K562 (cell line): ENCODE results near the gene HSPA1L. TPM values are rescaled to one million over a fixed set of nuclear protein-coding genes. Genes with fewer than 3 reads are reported as not detected.
A peak's percentile ranks its signal among the peaks of the same experiment; 100 is the strongest.

ENCODE experiments used
- ATAC-seq: fragments of 200-7000 bp; cut with Tn5 transposase; 3 replicates; pipeline ENCODE4 v1.9.1; 2020; ENCODE audit warnings: moderate library complexity
- BruUV-seq: library from RNA; stranded (reverse); fragments of 400-500 nt; replicated peaks from 2 replicates; lab custom pipeline; 2021; lab: Mats Ljungman, UMichigan
- CTCF ChIA-PET: fragments of 300-600 bp; formaldehyde crosslinking; extraction: SDS; loops from one replicate; lab custom pipeline; 2021; ENCODE audit warnings: low intra/inter-chr PET ratio; lab: Yijun Ruan, JAX
- POLR2A ChIA-PET: fragments of 300-600, 350-650 bp; sonication (Branson Sonifier 250); formaldehyde crosslinking; extraction: SDS; loops from one replicate; lab custom pipeline; 2021; ENCODE audit warnings: antibody characterized with exemption, inconsistent platforms; lab: Yijun Ruan, JAX
- DNase-seq, 4 experiments: peaks; one replicate each; pipeline versions ENCODE4 v3.0.0 to v3.0.0-alpha.2; 2011 to 2018; ENCODE audit warnings: low spot score in 3 of 4, mixed read lengths in 3 of 4; ENCODE audit errors: extremely low read depth in 1 of 4
- FAIRE-seq: peaks from 2 replicates; lab custom pipeline; 2011; peaks lifted over from hg19 to GRCh38; lab: Jason Lieb, UNC
- H2AFZ ChIP-seq: 2 replicates; pipeline ENCODE4 v1.6.0; 2011; ENCODE audit warnings: low read depth, low read length, control low read depth, inconsistent platforms
- H3K27ac ChIP-seq: fragments of 200-600 bp; 3 replicates; pipeline ENCODE4 v1.8.0; 2011; ENCODE audit warnings: low read depth, mild to moderate bottlenecking, control low read depth, inconsistent platforms, low read length, moderate library complexity, mixed read lengths; ENCODE audit errors: extremely low read depth
- H3K27me3 ChIP-seq, 2 experiments: fragments of 300-600 bp in 1 of 2; 2 replicates in 1 of 2; 3 replicates in 1 of 2; pipeline versions ENCODE4 v1.6.0 to v1.8.0; 2011; ENCODE audit warnings: inconsistent platforms in 2 of 2, low read length in 2 of 2, mild to moderate bottlenecking in 1 of 2, mixed read lengths in 1 of 2, moderate library complexity in 1 of 2; ENCODE audit not compliant: control insufficient read depth in 2 of 2, insufficient read depth in 2 of 2
- H3K36me3 ChIP-seq: fragments of 300-600 bp; 3 replicates; pipeline ENCODE4 v1.8.0; 2011; ENCODE audit warnings: mild to moderate bottlenecking, low read length, inconsistent platforms; ENCODE audit not compliant: control insufficient read depth, insufficient read depth
- H3K4me1 ChIP-seq, 2 experiments: fragments of 200-600 bp in 1 of 2; replicated peaks in 1 of 2; 2 replicates in 1 of 2; 3 replicates in 1 of 2; pipeline versions ENCODE4 v1.5.1 to v1.8.0; 2011; ENCODE audit warnings: inconsistent platforms in 2 of 2, low read length in 2 of 2, mild to moderate bottlenecking in 1 of 2, mixed read lengths in 1 of 2, moderate library complexity in 1 of 2; ENCODE audit not compliant: control insufficient read depth in 2 of 2, insufficient read depth in 2 of 2
- H3K4me2 ChIP-seq: 2 replicates; pipeline ENCODE4 v1.6.1; 2011; ENCODE audit warnings: low read length, control low read depth, inconsistent platforms, mixed read lengths; ENCODE audit not compliant: insufficient read depth
- H3K4me3 ChIP-seq: fragments of 200-600 bp; sonication (generic), shearing (Covaris generic); 2 replicates; pipeline ENCODE4 v1.5.1; 2016; ENCODE audit warnings: control low read depth, inconsistent platforms
- H3K79me2 ChIP-seq: fragments of 200-600 bp; 3 replicates; pipeline ENCODE4 v1.8.0; 2011; ENCODE audit warnings: low read length, inconsistent platforms; ENCODE audit not compliant: control insufficient read depth, insufficient read depth
- H3K9ac ChIP-seq, 2 experiments: 2 replicates each; pipeline versions ENCODE4 v1.6.0 to v1.6.1; 2011; ENCODE audit warnings: low read depth in 2 of 2, low read length in 2 of 2, control low read depth in 1 of 2, inconsistent platforms in 1 of 2, mild to moderate bottlenecking in 1 of 2, mixed read lengths in 1 of 2; ENCODE audit not compliant: insufficient read depth in 1 of 2
- H3K9me1 ChIP-seq: one replicate; pipeline ENCODE4 v1.6.0; 2011; ENCODE audit warnings: inconsistent platforms, mild to moderate bottlenecking, low read length, moderate library complexity; ENCODE audit not compliant: control insufficient read depth, insufficient read depth
- H3K9me3 ChIP-seq: replicated peaks from 2 replicates; pipeline ENCODE4 v1.5.1; 2011; ENCODE audit warnings: low read depth, low read length, inconsistent platforms; ENCODE audit not compliant: control insufficient read depth, insufficient read depth
- H4K20me1 ChIP-seq: replicated peaks from 2 replicates; pipeline ENCODE4 v1.6.1; 2011; ENCODE audit warnings: low read length, inconsistent platforms, mixed read lengths; ENCODE audit not compliant: control insufficient read depth, insufficient read depth
- CEBPG ChIP-seq, 3 experiments: fragments of 200-800 bp in 1 of 3; sonication (Bioruptor generic) in 1 of 3; sonication (generic) in 1 of 3; formaldehyde crosslinking in 1 of 3; IDR thresholded peaks in 2 of 3; conservative IDR thresholded peaks in 1 of 3; 2 replicates each; pipeline versions ENCODE4 v1.6.1 to v1.8.0; 2016 to 2022; ENCODE audit warnings: missing compliant biosample characterization in 2 of 3, missing genetic modification characterization in 2 of 3, mild to moderate bottlenecking in 1 of 3, missing genetic modification reagents in 1 of 3
- CREBBP ChIP-seq: IDR thresholded peaks from one replicate; pipeline ENCODE4 v1.6.1; 2012; ENCODE audit warnings: low read depth, mild to moderate bottlenecking, control low read depth, inconsistent platforms, low read length
- FOXP1 ChIP-seq: sonication (generic); formaldehyde crosslinking; IDR thresholded peaks from 2 replicates; pipeline ENCODE4 v1.8.0; 2022; ENCODE audit warnings: mild to moderate bottlenecking, missing genetic modification reagents
- SMARCA5 ChIP-seq: fragments of 450-650 bp; IDR thresholded peaks from 2 replicates; pipeline ENCODE4 v1.6.1; 2016
- WGBS: fragments of 100-300 bp; shearing (Covaris generic); methylation state at CpG from one replicate; pipeline ENCODE4 v1.1.6; 2016; ENCODE audit warnings: low coverage, mixed read lengths; ENCODE audit not compliant: insufficient coverage; ENCODE audit errors: missing lambda C conversion rate; 5-methylcytosine and 5-hydroxymethylcytosine counted together
- in situ Hi-C: fragments of 300-500 bp; cut with MboI; formaldehyde crosslinking; loops from 4 replicates; pipeline ENCODE4 v1.15.0; 2018; ENCODE audit warnings: inconsistent platforms, mixed read lengths
- intact Hi-C: fragments of 100-400 bp; cut with micrococcal nuclease; formaldehyde crosslinking; loops from 2 replicates; pipeline ENCODE4 v1.14.2; 2022
- polyA plus RNA-seq, 8 experiments: library from polyadenylated mRNA; depleted of rRNA in 4 of 8; stranded (reverse) in 5 of 8; unstranded in 3 of 8; fragments of >200 nt; fragmentation: Nextera tagmentation in 2 of 8; fragmentation: Illumina TruSeq in 1 of 8; extraction: Ambion mirVana in 2 of 8; extraction: Trizol in 1 of 8; gene quantifications; 2 replicates each; pipeline versions ENCODE4 v1.2.1 to v1.2.3, GENCODE V29; 2011 to 2014; ENCODE audit warnings: inconsistent platforms in 1 of 8, missing spikeins in 1 of 8
- total RNA-seq, 7 experiments: library from RNA; depleted of rRNA in 6 of 7; stranded (reverse); fragments of >200 nt in 6 of 7; fragmentation: Illumina TruSeq in 2 of 7; extraction: Trizol in 2 of 7; gene quantifications; 2 replicates each; pipeline versions ENCODE4 v1.2.1 to v1.2.3, GENCODE V29; 2011 to 2021; ENCODE audit warnings: low replicate concordance in 1 of 7
- TF ChIP-seq, protein P1 (sequence below), 2 experiments: fragments of 450-650 bp in 1 of 2; sonication (generic) in 1 of 2; formaldehyde crosslinking in 1 of 2; IDR thresholded peaks in 1 of 2; conservative IDR thresholded peaks in 1 of 2; 2 replicates each; pipeline versions ENCODE4 v1.6.1 to v1.8.1; 2016 to 2023; ENCODE audit warnings: mild to moderate bottlenecking in 2 of 2, moderate library complexity in 2 of 2, inconsistent platforms in 1 of 2, missing genetic modification reagents in 1 of 2
- TF ChIP-seq, protein P2 (sequence below): fragments of 450-650 bp; formaldehyde crosslinking; IDR thresholded peaks from 2 replicates; pipeline ENCODE4 v1.4.0; 2022; ENCODE audit warnings: missing genetic modification characterization
- TF ChIP-seq, protein P3 (sequence below): fragments of 250-450 bp; sonication (Bioruptor Pico); IDR thresholded peaks from 2 replicates; pipeline ENCODE4 v1.5.0; 2021; ENCODE audit warnings: mild to moderate bottlenecking, borderline replicate concordance

Gene HSPA1L
- total and polyA plus RNA-seq, 9 of the 15 experiments (the other 6 are each of a cell fraction or from before 2014, with no cell fraction given): 0.14 to 2.1 (median 1.3) TPM

DNA sequence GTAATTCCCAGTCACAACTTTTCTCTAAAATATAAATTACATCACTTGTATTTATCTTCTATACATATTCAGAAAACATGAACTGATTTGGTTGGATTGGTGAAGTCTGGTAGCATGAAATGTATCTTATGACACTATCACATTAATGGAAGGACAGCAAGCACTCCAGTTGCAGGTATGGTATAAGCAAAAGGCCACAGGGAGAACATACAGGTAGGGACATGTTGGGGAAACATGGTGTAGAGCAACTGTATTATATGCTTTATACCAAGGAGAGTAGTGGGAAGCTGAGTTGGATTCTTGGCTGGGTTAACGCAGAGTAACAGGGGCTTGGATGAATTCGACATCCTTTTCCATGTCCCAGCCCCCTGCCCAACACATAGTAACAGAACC is 18.1 kb downstream of the HSPA1L start:
- intact Hi-C loops (loop anchor here (1.0 kb wide), 3 partner anchors 37 to 104 kb away; no protein-coding TSS in a partner anchor), in situ Hi-C loops (no loop called here)
- Histone ChIP-seq H3K4me2 (no peak overlapping the region), H3K9me1 (no peaks in the 10 kb centered on the region), H3K27ac (peak overlapping the region; percentile 19; the same call in 2 of the 3 replicates), H3K4me3 (no peak overlapping the region), H3K9me3 (no peaks in the 10 kb centered on the region), H3K79me2 (peaks cover 46% of the 10 kb centered on the region), H3K4me1 (peaks cover 14 to 36% of the 10 kb centered on the region in 2 experiments; a peak in 4 of 5 replicates), H4K20me1 (no peaks in the 10 kb centered on the region), H2AFZ (no peak overlapping the region), H3K9ac (no peak overlapping the region), H3K27me3 (no peaks in the 10 kb centered on the region), H3K36me3 (peaks cover 62% of the 10 kb centered on the region)
- 89% methylated on average over 2 of the region's 2 CpGs for WGBS
- TF ChIP-seq CEBPG (CRISPR knock-in tag; IDR thresholded peaks at IDR 0.05) (0 out of 2 replicates have a peak, but pooled peaks have one; percentile 23), CEBPG (tag; conservative IDR thresholded peaks at IDR 0.05 in 1 of 2, IDR thresholded peaks at IDR 0.05 in 1 of 2) (no peak), SMARCA5 (no peak), FOXP1 (CRISPR knock-in tag) (0 out of 2 replicates have a peak, but pooled peaks have one; percentile 25), CREBBP (peak; percentile 33)
- TF ChIP-seq, protein P1, sequence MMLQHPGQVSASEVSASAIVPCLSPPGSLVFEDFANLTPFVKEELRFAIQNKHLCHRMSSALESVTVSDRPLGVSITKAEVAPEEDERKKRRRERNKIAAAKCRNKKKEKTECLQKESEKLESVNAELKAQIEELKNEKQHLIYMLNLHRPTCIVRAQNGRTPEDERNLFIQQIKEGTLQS (IDR thresholded peaks at IDR 0.05): 0 out of 2 replicates have a peak, but pooled peaks have one; percentile 10
- TF ChIP-seq, protein P1 (CRISPR knock-in tag; conservative IDR thresholded peaks at IDR 0.05): no peak
- TF ChIP-seq, protein P2, sequence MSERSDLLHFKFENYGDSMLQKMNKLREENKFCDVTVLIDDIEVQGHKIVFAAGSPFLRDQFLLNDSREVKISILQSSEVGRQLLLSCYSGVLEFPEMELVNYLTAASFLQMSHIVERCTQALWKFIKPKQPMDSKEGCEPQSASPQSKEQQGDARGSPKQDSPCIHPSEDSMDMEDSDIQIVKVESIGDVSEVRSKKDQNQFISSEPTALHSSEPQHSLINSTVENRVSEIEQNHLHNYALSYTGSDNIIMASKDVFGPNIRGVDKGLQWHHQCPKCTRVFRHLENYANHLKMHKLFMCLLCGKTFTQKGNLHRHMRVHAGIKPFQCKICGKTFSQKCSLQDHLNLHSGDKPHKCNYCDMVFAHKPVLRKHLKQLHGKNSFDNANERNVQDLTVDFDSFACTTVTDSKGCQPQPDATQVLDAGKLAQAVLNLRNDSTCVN (CRISPR knock-in tag): no peak
- TF ChIP-seq, protein P3, sequence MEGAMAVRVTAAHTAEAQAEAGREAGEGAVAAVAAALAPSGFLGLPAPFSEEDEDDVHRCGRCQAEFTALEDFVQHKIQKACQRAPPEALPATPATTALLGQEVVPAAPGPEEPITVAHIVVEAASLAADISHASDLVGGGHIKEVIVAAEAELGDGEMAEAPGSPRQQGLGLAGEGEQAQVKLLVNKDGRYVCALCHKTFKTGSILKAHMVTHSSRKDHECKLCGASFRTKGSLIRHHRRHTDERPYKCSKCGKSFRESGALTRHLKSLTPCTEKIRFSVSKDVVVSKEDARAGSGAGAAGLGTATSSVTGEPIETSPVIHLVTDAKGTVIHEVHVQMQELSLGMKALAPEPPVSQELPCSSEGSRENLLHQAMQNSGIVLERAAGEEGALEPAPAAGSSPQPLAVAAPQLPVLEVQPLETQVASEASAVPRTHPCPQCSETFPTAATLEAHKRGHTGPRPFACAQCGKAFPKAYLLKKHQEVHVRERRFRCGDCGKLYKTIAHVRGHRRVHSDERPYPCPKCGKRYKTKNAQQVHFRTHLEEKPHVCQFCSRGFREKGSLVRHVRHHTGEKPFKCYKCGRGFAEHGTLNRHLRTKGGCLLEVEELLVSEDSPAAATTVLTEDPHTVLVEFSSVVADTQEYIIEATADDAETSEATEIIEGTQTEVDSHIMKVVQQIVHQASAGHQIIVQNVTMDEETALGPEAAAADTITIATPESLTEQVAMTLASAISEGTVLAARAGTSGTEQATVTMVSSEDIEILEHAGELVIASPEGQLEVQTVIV (CRISPR knock-in tag): no peak
- FAIRE-seq (no peak), ATAC-seq (no peak), DNase-seq (no peak)
- BruUV-seq: no TSS peak
- ChIA-PET CTCF (interaction anchor here (0.6 to 2.9 kb wide), 3 partner anchors 17 to 67 kb away, joined by 3 to 24 read pairs (median 5); no protein-coding TSS in a partner anchor), POLR2A (interaction anchor here (1.0 to 4.3 kb wide), 10 partner anchors 10 to 159 kb away, joined by 3 to 58 read pairs (median 10); partner anchors contain the start of genes BAG6, HSPA1A, HSPA1B and HSPA1L)
